Stimulated activated CD4-positive, alpha-beta T cell treated with anti-CD3 and anti-CD28 coated beads, Interleukin-12 subunit alpha, Interleukin-12 subunit beta, amount 100 ng/mL, for 4 hours (primary cell): ENCODE data around the gene EIF3A.

ENCODE experiments used
- DNase-seq: peaks from one replicate; pipeline ENCODE4 v3.0.0-alpha.2; 2020

EIF3A gene

DNA sequence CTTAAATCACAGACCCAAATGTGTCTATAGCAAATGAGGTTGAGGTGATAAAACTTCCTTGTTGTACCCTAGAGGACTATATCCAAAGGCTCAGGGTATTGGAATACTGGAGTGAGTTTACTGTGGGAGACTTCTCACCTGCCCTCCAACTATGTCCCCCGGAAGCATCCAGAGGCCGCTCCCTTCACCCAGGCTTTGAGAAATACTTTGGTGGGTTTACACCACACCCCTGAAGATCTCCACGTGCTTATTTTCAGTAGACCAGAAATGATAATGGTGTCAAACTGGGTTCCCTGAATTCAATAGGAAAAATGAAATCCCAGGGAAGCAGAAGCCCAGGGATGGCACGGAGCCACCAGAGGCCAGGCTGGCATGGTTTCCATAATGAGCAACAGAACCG is 82.4 kb downstream of the EIF3A start:
- DNase-seq: no peak

DNA sequence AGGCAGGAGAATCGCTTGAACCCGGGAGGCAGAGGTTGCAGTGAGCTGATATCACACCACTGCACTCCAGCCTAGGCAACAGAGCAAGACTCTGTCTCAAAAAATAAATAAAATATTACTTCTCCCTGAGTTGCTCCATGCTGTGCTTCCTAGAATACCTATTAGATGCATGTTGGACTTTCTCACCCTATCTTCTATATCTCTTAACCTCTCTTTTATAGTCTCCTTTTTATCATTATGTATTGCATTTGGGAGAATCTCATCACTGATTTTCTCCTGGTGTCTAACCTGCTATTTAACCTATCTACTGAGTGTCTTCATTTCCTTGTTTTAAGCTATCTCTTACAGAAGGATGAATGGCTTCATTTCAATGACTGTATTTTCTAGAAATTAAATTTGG is 83.2 kb downstream of the EIF3A start:
- DNase-seq: no peak

DNA sequence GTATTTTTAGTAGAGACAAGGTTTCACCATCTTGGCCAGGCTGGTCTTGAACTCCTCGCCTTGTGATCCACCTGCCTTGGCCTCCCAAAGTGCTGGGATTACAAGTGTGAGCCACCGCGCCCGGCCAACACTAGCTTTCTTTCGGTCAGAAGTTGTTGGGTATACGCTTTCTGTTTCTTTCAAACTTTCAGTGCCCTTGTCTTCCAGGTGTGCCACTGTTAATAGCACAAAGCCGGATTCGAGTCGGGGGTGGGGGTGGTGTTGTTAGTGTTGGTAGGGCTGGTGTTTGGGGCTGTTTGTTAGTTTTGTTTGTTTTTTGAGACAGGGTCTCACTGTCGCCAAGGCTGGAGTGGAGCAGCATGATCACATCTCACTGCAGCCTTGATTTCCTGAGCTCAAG is 84.9 kb downstream of the EIF3A start:
- DNase-seq: no peak

DNA sequence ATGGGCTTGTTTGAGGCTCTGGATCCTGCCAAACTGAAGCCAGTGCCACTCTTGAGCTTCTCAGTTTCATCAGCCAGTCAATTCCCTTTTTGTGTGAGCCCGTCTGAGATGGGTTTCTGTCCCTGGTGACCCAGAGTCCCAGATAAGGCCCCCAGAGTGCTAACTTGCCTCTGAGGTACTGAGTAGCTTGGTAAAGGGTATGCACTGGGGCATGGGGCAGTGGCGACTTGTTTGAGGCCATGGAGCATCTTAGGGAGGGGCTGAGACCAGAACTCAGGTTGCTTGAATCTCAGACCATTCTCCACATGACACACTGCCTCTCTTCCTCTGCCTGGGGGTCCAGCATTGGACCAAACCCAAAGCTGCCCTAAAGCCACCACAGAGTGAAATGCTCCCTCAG is 86.3 kb downstream of the EIF3A start:
- DNase-seq: no peak

GRCh38 chr10:118993214-118993613 is 87.4 kb downstream of the EIF3A start:
- DNase-seq: no peak

GRCh38 chr10:118992496-118992895 is 88.1 kb downstream of the EIF3A start:
- DNase-seq: no peak

DNA sequence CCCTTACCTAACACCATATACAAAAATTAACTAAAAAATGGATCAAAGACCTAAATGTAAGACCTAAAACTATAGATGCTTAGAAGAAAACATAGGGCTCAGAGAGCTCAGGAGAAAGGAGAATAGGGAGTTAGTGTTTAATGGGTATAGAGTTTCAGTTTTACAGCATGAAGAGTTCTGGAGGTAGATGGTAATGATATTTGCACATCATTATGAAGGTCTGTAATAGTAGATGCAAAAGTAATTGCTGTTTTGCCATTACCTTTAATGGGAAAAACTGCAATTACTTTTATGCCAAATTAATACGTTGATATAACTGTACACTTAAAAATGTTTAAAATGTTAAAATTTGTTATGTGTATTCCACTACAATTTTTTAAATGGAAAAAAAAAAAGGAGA is 90.3 kb downstream of the EIF3A start:
- no peak for DNase-seq

DNA sequence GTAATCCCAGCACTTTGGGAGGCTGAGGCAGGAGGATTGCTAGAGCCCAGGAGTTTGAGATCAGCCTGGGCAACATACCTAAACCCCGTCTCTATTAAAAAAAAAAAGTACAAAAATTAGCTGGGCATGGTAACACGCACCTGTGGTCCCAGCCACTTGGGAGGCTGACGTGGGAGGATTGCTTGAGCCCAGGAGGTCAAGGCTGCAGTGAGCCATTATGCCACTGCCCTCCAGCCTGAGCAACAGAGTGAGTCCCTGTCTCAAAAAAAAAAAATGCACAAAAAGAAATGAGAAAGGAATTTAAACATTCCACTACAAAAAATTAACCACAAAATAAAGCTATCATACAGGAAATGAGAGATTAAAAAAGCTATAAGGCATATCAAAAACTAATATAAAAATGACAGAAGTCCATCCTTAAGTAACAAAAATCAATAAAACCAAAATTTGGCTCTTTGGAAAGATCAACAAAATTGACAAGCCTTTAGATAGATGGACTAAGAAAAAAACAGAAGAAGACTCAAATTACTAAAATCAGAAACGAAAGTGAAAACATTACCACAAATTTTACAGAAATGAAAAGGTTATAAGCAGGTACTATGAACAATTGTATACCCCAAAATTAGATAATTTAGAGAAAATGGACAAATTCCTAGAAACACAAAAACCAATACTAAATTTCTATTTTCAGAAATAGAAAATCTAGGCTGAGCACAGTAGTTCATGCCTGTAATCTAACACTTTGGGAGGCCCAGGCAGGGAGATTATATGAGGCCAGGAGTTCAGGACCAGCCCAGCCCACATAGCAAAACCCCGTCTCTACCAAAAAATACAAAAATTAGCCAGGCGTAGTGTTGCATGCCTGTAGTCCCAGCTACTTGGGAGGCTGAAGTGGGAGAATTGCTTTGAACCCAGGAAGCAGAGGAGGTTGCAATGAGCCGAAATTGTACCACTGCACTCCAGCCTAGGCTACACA is 93.5 kb downstream of the EIF3A start:
- DNase-seq: no peak

- no peak for DNase-seq
Observed at GRCh38 chr10:118985576-118985975, 95.0 kb downstream of the EIF3A start.
